Neural progenitor cell (in vitro differentiated cells): Measurements from ENCODE around the gene NEGR1. TPM values are rescaled to one million over a fixed set of nuclear protein-coding genes. Genes with fewer than 3 reads are reported as not detected.
A peak's percentile ranks its signal among the peaks of the same experiment; 100 is the strongest.

Experiments
- DNase-seq: peaks from one replicate; pipeline ENCODE4 v3.0.0-alpha.2; 2016; ENCODE audit warnings: low spot score
- H2AFZ ChIP-seq: fragments of 200-600 bp; sonication (generic); replicated peaks from 2 replicates; pipeline ENCODE4 v1.6.1; 2016; ENCODE audit warnings: antibody characterized with exemption
- H3F3A ChIP-seq: fragments of 200-600 bp; sonication (generic); 2 replicates; pipeline ENCODE4 v1.6.1; 2016; ENCODE audit warnings: antibody characterized with exemption, low read depth
- H3K27ac ChIP-seq: fragments of 200-600 bp; sonication (generic); 2 replicates; pipeline ENCODE4 v1.5.1; 2016; ENCODE audit warnings: mild to moderate bottlenecking
- H3K27me3 ChIP-seq: fragments of 200-600 bp; sonication (generic); 2 replicates; pipeline ENCODE4 v1.6.1; 2016; ENCODE audit warnings: mild to moderate bottlenecking, moderate library complexity
- H3K36me3 ChIP-seq: fragments of 200-600 bp; sonication (generic); 2 replicates; pipeline ENCODE4 v1.5.1; 2016
- H3K4me1 ChIP-seq: fragments of 200-600 bp; sonication (generic); 2 replicates; pipeline ENCODE4 v1.6.1; 2016; ENCODE audit warnings: mixed run types
- H3K4me2 ChIP-seq: fragments of 200-600 bp; sonication (generic); 2 replicates; pipeline ENCODE4 v1.6.1; 2016
- H3K4me3 ChIP-seq: fragments of 200-600 bp; sonication (generic); 2 replicates; pipeline ENCODE4 v1.5.1; 2016
- H3K79me2 ChIP-seq: fragments of 200-600 bp; sonication (generic); 2 replicates; pipeline ENCODE4 v1.6.1; 2016; ENCODE audit warnings: low read depth
- H3K9ac ChIP-seq: fragments of 200-600 bp; sonication (generic); 2 replicates; pipeline ENCODE4 v1.6.1; 2016
- H3K9me3 ChIP-seq: fragments of 200-600 bp; sonication (generic); 2 replicates; pipeline ENCODE4 v1.5.1; 2016; ENCODE audit warnings: low read depth
- H4K20me1 ChIP-seq: fragments of 200-600 bp; sonication (generic); 2 replicates; pipeline ENCODE4 v1.6.1; 2016; ENCODE audit warnings: low read depth
- H3K27ac Mint-ChIP-seq: 3 replicates; pipeline ENCODE4 v1.8.0; 2021; ENCODE audit warnings: mixed read lengths
- H3K27me3 Mint-ChIP-seq: 2 replicates; pipeline ENCODE4 v1.8.0; 2022; ENCODE audit warnings: low read depth, mild to moderate bottlenecking, inconsistent platforms, moderate library complexity, mixed read lengths; ENCODE audit not compliant: insufficient read depth
- H3K36me3 Mint-ChIP-seq: 3 replicates; pipeline ENCODE4 v1.8.0; 2021; ENCODE audit warnings: mixed read lengths
- H3K4me1 Mint-ChIP-seq: 3 replicates; pipeline ENCODE4 v1.8.0; 2021; ENCODE audit warnings: mixed read lengths
- H3K4me3 Mint-ChIP-seq: 3 replicates; pipeline ENCODE4 v1.8.0; 2021; ENCODE audit warnings: mild to moderate bottlenecking, moderate library complexity, mixed read lengths
- H3K9me3 Mint-ChIP-seq: 3 replicates; pipeline ENCODE4 v1.8.0; 2020; ENCODE audit warnings: mixed read lengths
- CTCF ChIP-seq: fragments of 200-600 bp; sonication (generic); IDR thresholded peaks from 2 replicates; pipeline ENCODE4 v1.5.1; 2017; ENCODE audit warnings: antibody characterized with exemption, mild to moderate bottlenecking
- EZH2 ChIP-seq: fragments of 200-600 bp; sonication (generic); IDR thresholded peaks from 2 replicates; pipeline ENCODE4 v1.6.1; 2017; ENCODE audit warnings: antibody characterized with exemption, mild to moderate bottlenecking, moderate library complexity
- EZH2phosphoT487 ChIP-seq: fragments of 200-600 bp; sonication (generic); IDR thresholded peaks from 2 replicates; pipeline ENCODE4 v1.6.1; 2017; ENCODE audit warnings: antibody characterized with exemption
- total RNA-seq: library from RNA; depleted of rRNA; stranded (reverse); fragments of >200 nt; gene quantifications from 2 replicates; pipeline ENCODE4 v1.2.3, GENCODE V29; 2015; ENCODE audit warnings: low replicate concordance

The NEGR1 gene
- total RNA-seq, 1 donor from 2014 or later, result 0.62 TPM

DNA sequence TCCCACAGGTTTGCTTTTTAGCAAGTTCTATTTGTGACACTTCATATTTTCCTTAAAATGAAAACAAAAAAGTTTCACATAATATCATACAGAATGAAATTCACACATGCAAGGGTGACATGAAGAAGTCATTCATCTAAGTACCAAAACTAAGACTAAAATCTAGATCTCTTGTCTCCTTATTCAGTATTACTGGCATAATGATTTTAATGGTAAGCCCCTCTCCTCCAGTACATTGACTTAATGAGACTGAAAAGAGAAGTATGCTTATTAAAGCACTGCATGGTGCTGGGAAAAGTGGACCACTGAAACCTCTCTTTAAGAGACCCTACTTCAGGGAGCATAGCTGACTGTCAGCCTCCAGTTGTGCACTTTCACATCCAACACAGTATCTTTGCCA is 99.5 kb downstream of the NEGR1 start:
- H3K27ac Mint-ChIP-seq, result no peak overlapping the region
- no peaks in the 10 kb centered on the region for H3K36me3 ChIP-seq
- H3K79me2 ChIP-seq, result no peaks in the 10 kb centered on the region
- H3K27me3 ChIP-seq, result no peaks in the 10 kb centered on the region
- no peaks in the 10 kb centered on the region for H3K9me3 ChIP-seq
- no peak for TF ChIP-seq CTCF
- TF ChIP-seq EZH2phosphoT487, result no peak
- TF ChIP-seq EZH2, result no peak
- H3K27ac ChIP-seq, result no peak overlapping the region
- H3F3A ChIP-seq, result no peaks in the 10 kb centered on the region
- H3K9ac ChIP-seq, result no peak overlapping the region
- H4K20me1 ChIP-seq, result no peaks in the 10 kb centered on the region
- H2AFZ ChIP-seq, result no peak overlapping the region
- no peaks in the 10 kb centered on the region for H3K36me3 Mint-ChIP-seq
- no peaks in the 10 kb centered on the region for H3K4me1 Mint-ChIP-seq
- no peak overlapping the region for H3K4me3 Mint-ChIP-seq
- H3K4me2 ChIP-seq, result no peak overlapping the region
- H3K27me3 Mint-ChIP-seq, result no peaks in the 10 kb centered on the region
- no peak for DNase-seq
- no peaks in the 10 kb centered on the region for H3K9me3 Mint-ChIP-seq
- H3K4me3 ChIP-seq, result no peak overlapping the region
- no peaks in the 10 kb centered on the region for H3K4me1 ChIP-seq

DNA sequence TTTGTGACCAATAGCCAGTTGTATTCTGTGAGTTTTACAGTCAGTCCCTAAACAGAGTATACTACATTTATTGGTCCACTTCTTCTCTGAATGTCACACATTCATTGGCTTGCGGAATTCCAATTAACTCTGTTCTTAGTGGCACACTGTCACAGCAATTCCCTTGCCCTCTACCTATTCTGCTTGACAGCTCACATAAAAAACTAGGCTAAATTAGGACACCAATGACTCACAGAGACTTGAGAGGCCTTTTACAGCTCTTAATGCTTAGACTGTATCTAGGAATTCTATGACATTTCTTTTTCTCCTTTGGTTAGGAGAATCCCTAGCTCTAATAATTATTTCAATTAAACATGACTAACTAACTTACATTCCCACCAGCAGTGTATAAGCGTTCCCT is 104.1 kb downstream of the NEGR1 start:
- H3K4me3 ChIP-seq, result no peak overlapping the region
- no peaks in the 10 kb centered on the region for H3K4me1 ChIP-seq
- H3K36me3 Mint-ChIP-seq, result no peaks in the 10 kb centered on the region
- H3K4me3 Mint-ChIP-seq, result no peak overlapping the region
- H3K27ac ChIP-seq, result no peak overlapping the region
- TF ChIP-seq CTCF, result no peak
- TF ChIP-seq EZH2phosphoT487, result no peak
- TF ChIP-seq EZH2, result no peak
- H3K36me3 ChIP-seq, result no peaks in the 10 kb centered on the region
- H3K27ac Mint-ChIP-seq, result no peak overlapping the region
- no peaks in the 10 kb centered on the region for H3K9me3 Mint-ChIP-seq
- peak; percentile 39 for DNase-seq
- peaks cover 3% of the 10 kb centered on the region for H3K4me1 Mint-ChIP-seq
- no peak overlapping the region for H3K9ac ChIP-seq
- H3F3A ChIP-seq, result no peaks in the 10 kb centered on the region
- H3K79me2 ChIP-seq, result no peaks in the 10 kb centered on the region
- no peaks in the 10 kb centered on the region for H4K20me1 ChIP-seq
- H3K27me3 ChIP-seq, result no peaks in the 10 kb centered on the region
- no peaks in the 10 kb centered on the region for H3K27me3 Mint-ChIP-seq
- H2AFZ ChIP-seq, result no peak overlapping the region
- no peaks in the 10 kb centered on the region for H3K9me3 ChIP-seq
- no peak overlapping the region for H3K4me2 ChIP-seq

DNA sequence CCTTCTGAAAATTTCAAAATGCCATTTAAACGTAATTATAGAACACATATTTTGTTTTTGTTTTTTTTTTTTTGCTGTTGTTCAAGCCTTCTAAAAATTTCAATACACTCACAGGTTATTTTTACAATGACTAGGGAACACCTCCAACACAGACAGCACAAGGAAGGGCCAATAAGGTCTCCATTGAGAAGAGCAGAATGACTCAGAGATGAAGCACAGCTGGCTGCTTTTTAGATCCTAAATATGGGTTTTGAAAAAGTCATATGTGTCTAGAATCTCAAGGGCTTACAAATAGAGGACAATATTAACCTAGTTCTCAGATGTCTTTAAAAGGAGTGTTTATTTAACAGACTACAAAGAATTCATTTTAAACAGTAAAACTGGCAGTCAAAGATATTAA is 104.6 kb downstream of the NEGR1 start:
- no peak overlapping the region for H3K4me3 Mint-ChIP-seq
- no peak overlapping the region for H3K27ac ChIP-seq
- no peaks in the 10 kb centered on the region for H3K36me3 ChIP-seq
- H4K20me1 ChIP-seq, result no peaks in the 10 kb centered on the region
- H3K27me3 Mint-ChIP-seq, result no peaks in the 10 kb centered on the region
- no peaks in the 10 kb centered on the region for H3K9me3 ChIP-seq
- H3K4me2 ChIP-seq, result no peak overlapping the region
- no peak overlapping the region for H3K4me3 ChIP-seq
- H3K27ac Mint-ChIP-seq, result no peak overlapping the region
- DNase-seq, result no peak
- no peaks in the 10 kb centered on the region for H3F3A ChIP-seq
- H3K4me1 ChIP-seq, result no peaks in the 10 kb centered on the region
- no peak overlapping the region for H3K9ac ChIP-seq
- no peaks in the 10 kb centered on the region for H3K27me3 ChIP-seq
- H3K79me2 ChIP-seq, result no peaks in the 10 kb centered on the region
- peaks cover 3% of the 10 kb centered on the region for H3K4me1 Mint-ChIP-seq
- TF ChIP-seq EZH2 (no peak), CTCF (no peak)
- H2AFZ ChIP-seq, result no peak overlapping the region
- no peaks in the 10 kb centered on the region for H3K9me3 Mint-ChIP-seq
- H3K36me3 Mint-ChIP-seq, result no peaks in the 10 kb centered on the region

DNA sequence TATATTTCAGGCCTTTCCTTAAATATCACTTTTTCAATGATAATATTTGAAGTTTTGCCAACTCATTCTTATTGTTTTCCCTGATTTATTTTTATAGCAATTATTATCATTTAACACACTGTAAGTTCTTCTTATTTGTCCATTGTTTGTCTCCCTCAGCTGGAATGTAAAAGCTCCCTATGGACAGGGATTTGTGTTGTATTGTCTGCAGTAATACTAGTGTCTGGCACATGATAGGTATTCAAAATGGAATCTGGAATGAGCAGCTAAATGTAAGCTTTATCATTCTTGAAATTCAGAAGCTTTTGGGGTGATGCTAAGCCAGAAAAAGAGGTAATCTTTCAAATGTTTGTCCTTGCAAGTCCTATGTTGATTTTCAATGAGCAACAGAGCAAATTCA is 112.1 kb downstream of the NEGR1 start:
- no peaks in the 10 kb centered on the region for H3K4me1 Mint-ChIP-seq

More for the DNA sequence above, 112.1 kb downstream of the NEGR1 start:
- no peaks in the 10 kb centered on the region for H3K36me3 Mint-ChIP-seq
- H3K27me3 Mint-ChIP-seq, result no peaks in the 10 kb centered on the region
- no peak overlapping the region for H2AFZ ChIP-seq
- H3K4me3 Mint-ChIP-seq, result no peak overlapping the region
- H3K36me3 ChIP-seq, result no peaks in the 10 kb centered on the region
- no peak overlapping the region for H3K27ac Mint-ChIP-seq
- H3K27me3 ChIP-seq, result no peaks in the 10 kb centered on the region
- H3K79me2 ChIP-seq, result no peaks in the 10 kb centered on the region
- no peak overlapping the region for H3K4me2 ChIP-seq
- H3K4me1 ChIP-seq, result no peaks in the 10 kb centered on the region
- no peak overlapping the region for H3K27ac ChIP-seq
- H3K9me3 Mint-ChIP-seq, result no peaks in the 10 kb centered on the region
- H4K20me1 ChIP-seq, result no peaks in the 10 kb centered on the region
- DNase-seq, result no peak
- H3K4me3 ChIP-seq, result no peak overlapping the region
- H3F3A ChIP-seq, result no peaks in the 10 kb centered on the region
- H3K9me3 ChIP-seq, result no peaks in the 10 kb centered on the region
- TF ChIP-seq EZH2phosphoT487 (no peak), EZH2 (no peak), CTCF (no peak)
- no peak overlapping the region for H3K9ac ChIP-seq
